Measurements from ENCODE around the gene LMX1A.

The LMX1A gene

DNA sequence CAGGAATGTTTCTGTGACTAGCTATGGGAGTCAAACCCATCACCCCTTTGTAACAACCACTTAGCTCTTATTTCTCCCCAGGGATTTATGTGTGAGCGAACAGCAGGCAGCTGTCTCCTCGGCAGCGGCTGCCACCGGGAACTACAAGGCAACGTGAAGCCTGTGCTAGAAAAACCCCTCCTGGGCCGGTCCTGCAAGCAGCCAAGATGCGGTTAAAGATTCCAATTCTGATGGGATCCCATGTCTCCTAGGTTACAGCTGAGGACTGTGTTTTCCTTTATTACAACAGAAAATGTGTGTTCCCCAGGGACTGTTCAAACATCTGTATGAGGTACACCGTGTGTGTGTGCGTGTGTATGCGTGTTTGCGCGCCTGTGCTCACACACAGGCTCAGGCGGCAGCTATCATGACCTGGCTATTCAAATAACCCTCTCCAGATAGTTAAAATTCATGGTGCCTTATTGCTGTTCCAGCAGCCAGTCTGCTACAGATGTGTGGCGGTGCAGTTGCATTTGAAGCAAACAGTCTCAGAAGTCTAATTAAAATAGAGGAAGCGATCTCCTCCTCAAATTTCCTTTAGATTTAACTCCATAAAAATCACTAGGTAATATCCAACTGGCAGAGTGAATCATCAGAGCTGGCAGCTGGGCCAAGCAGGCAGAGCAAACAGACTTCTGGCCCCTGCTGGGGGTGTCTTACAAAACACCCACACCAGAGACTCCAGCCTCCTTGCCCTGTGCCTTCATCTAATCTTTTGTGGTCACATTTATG is 68.0 kb downstream of the LMX1A start:
- no peak for TF ChIP-seq GATA1 (IDR thresholded peaks at IDR 0.05; ENCODE audit: low read depth, low read length)
- no peak for TF ChIP-seq POLR2A (IDR thresholded peaks at IDR 0.05; ENCODE audit: low read length)
- DNase-seq, result no peak

GRCh38 chr1:165287781-165288180 is 68.7 kb downstream of the LMX1A start:
- TF ChIP-seq GATA1 (IDR thresholded peaks at IDR 0.05; ENCODE audit: low read depth, low read length) (no peak), POLR2A (IDR thresholded peaks at IDR 0.05; ENCODE audit: low read length) (no peak)
- no peak for DNase-seq

DNA sequence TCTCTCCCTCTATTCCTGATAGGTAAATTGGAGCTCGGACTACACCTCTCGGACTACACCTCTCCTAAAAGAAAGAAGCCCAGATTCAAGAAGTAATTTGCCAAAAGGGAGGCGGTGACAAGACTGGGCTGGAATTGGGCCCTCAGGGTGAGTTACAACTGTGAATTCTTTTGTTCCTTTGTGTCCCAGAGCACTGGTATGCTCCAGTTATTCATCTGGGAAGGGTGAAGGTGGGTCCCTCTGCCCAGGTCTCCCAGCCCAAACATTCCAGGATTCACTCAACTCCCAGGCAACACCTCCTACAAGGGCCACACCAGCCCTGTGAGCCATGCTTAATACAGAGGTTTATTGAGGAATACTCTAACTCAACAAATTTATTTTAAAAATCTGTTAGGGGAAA is 69.2 kb downstream of the LMX1A start:
- TF ChIP-seq GATA1 (IDR thresholded peaks at IDR 0.05; ENCODE audit: low read depth, low read length) (no peak), POLR2A (IDR thresholded peaks at IDR 0.05; ENCODE audit: low read length) (no peak)
- no peak for DNase-seq

DNA sequence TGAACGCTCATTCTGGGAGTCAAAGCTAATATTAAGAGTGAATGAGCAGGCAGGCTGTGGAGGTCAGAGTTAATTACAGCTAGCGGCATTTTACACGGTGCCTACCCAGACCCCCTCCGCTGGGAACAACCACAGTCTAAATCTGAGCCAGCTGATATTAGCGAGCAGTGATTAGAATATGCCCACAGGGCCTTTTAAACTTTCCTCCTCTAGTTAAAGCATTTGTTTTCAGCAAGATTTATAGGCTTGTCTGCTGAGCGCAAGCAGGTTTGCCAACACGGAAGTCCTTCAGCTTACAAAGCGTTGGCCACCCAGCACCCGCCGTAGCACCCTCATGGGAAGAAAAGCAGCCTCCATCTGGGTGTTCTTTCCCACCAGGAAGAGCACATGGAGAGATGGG is 72.1 kb downstream of the LMX1A start:
- no peak for DNase-seq
- TF ChIP-seq POLR2A (IDR thresholded peaks at IDR 0.05; ENCODE audit: low read length), result no peak
- no peak for TF ChIP-seq GATA1 (IDR thresholded peaks at IDR 0.05; ENCODE audit: low read depth, low read length)

GRCh38 chr1:165281207-165281901 is 75.2 kb downstream of the LMX1A start:
- TF ChIP-seq GATA1 (IDR thresholded peaks at IDR 0.05; ENCODE audit: low read depth, low read length), result no peak
- TF ChIP-seq POLR2A (IDR thresholded peaks at IDR 0.05; ENCODE audit: low read length), result no peak
- DNase-seq, result no peak

DNA sequence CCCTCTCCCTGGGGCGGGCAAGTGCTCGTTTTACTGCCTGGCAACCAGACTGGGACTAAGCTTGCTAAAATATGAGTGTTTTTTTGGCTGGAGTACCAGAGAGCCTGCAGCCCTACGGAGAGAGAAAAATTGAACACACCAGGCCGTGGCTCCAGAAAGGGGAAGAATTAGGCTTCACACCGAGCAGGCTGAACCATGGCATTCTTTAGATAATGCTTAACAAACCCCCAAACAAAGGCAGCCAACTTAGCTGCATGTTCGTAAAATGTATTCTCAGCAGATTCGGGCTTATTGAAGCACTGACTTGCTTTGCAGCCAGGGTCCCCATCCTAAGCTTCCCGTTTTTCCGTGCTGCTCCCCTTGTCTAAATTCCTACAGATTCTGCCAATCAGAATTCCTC is 76.6 kb downstream of the LMX1A start:
- TF ChIP-seq GATA1 (IDR thresholded peaks at IDR 0.05; ENCODE audit: low read depth, low read length) (no peak), POLR2A (IDR thresholded peaks at IDR 0.05; ENCODE audit: low read length) (no peak)
- DNase-seq, result no peak

GRCh38 chr1:165276314-165276713 is 80.2 kb downstream of the LMX1A start:
- DNase-seq, result no peak
- TF ChIP-seq POLR2A (IDR thresholded peaks at IDR 0.05; ENCODE audit: low read length) (no peak), GATA1 (IDR thresholded peaks at IDR 0.05; ENCODE audit: low read depth, low read length) (no peak)

- no peak for TF ChIP-seq GATA1 (IDR thresholded peaks at IDR 0.05; ENCODE audit: low read depth, low read length)
- TF ChIP-seq POLR2A (IDR thresholded peaks at IDR 0.05; ENCODE audit: low read length), result no peak
Observed at GRCh38 chr1:165265196-165265838, 91.2 kb downstream of the LMX1A start.

DNA sequence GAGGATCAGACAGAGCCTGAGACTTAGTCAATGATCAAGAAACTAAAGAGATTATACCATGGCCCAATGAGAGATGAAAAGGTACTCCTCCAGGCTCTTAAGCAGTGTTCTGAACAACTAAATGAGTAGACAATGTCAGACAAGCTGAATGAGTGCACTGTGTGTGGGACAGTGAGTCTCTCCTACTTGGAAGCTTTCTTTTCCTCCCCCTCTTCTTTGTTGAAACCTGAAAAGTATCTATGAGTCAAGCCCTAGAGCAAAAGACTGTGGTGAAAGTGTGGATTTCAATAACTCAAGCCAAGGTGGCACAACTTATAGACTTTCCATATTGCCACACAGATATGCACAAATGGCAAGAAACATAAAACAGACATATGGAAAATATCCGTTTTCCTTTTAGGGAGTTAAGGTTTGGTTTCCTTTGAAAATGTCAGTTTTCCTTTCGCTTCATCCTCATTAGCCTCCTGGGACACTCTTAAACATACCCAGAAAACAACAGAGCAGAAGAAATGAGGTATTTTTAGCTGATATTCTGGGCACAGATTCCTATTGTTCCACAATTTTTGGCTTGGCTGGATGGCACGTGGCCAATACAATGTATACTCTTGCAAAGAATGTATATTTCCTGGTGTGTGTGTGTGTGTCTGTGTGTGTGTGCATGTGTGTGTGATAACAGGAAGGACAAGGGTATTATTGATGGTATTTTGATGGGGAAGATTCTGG is 96.6 kb downstream of the LMX1A start:
- TF ChIP-seq POLR2A (IDR thresholded peaks at IDR 0.05; ENCODE audit: low read length), result no peak
- TF ChIP-seq GATA1 (IDR thresholded peaks at IDR 0.05; ENCODE audit: low read depth, low read length), result no peak
- DNase-seq, result no peak

More at GRCh38 chr1:165265196-165265838, 91.2 kb downstream of the LMX1A start:
- DNase-seq, result no peak

DNA sequence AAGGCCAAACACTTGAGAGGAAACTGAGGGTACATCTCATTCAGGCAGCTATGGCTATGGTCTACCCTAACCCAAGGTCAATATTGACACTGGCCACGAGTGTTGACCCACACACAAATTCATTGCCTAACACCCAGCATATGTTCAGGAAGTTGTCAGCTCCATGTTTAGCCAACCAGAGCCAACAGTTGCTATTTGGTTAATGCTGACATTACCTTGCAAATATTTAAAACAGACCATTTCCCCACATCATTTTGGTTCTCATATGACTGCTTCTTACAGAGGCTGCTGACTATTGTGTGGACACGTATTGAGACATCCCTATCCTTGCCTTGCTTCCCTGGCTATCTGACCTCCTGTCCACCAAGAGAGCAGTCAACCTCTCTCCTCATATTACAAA is 97.3 kb downstream of the LMX1A start:
- TF ChIP-seq GATA1 (IDR thresholded peaks at IDR 0.05; ENCODE audit: low read depth, low read length), result no peak
- no peak for TF ChIP-seq POLR2A (IDR thresholded peaks at IDR 0.05; ENCODE audit: low read length)
- no peak for DNase-seq

DNA sequence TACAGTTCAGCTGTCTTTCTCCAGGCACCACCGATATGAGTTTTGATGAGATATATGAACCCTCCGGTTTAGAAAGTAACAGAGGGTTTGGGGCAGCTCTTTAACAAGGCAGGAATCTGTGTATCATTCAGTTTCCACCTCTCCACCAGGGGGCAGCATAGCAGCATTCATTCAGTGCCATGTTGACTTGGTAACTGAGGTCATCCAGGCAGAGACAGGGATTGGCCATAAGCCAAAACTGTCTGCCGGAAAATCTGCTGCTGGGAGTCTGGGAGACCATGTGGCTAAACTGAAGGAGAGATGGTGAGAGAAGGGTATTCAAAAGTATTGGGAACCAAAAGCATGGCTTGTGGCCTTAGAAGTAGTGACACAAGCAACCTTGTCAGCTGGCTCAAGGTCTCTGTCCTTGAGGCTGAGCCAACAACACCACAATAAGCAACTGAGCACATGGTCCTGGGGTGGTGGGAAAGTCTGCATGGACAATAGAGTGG is 98.5 kb downstream of the LMX1A start:
- TF ChIP-seq POLR2A (IDR thresholded peaks at IDR 0.05; ENCODE audit: low read length) (no peak), GATA1 (IDR thresholded peaks at IDR 0.05; ENCODE audit: low read depth, low read length) (no peak)
- DNase-seq, result peak; percentile 54 to 78

- TF ChIP-seq POLR2A (IDR thresholded peaks at IDR 0.05; ENCODE audit: low read length), result no peak
- DNase-seq, result no peak
Observed at GRCh38 chr1:165254896-165255625, 101.5 kb downstream of the LMX1A start.

GRCh38 chr1:165254376-165254775 is 102.1 kb downstream of the LMX1A start:
- DNase-seq, result no peak
- no peak for TF ChIP-seq GATA1 (IDR thresholded peaks at IDR 0.05; ENCODE audit: low read depth, low read length)
- no peak for TF ChIP-seq POLR2A (IDR thresholded peaks at IDR 0.05; ENCODE audit: low read length)
